PC-9 (cell line): Measurements from ENCODE around the gene VRK1. TPM values are rescaled to one million over a fixed set of nuclear protein-coding genes. Genes with fewer than 3 reads are reported as not detected.

Source experiments
- BruUV-seq: library from RNA; stranded (reverse); fragments of 400-500 nt; replicated peaks from 2 replicates; lab custom pipeline; 2021; lab: Mats Ljungman, UMichigan
- CTCF ChIA-PET: fragments of 300-600 bp; sonication (Branson Sonifier 250); formaldehyde crosslinking; loops from one replicate; lab custom pipeline; 2022; ENCODE audit warnings: antibody characterized with exemption; lab: Charles Lee
- POLR2A ChIA-PET: fragments of 300-600 bp; sonication (Branson Sonifier 250); formaldehyde crosslinking; loops from one replicate; lab custom pipeline; 2022; ENCODE audit warnings: antibody characterized with exemption; ENCODE audit not compliant: unreplicated experiment; lab: Charles Lee
- DNase-seq, 2 experiments: peaks; one replicate each; pipeline versions ENCODE4 v3.0.0 to v3.0.0-alpha.2; 2015 to 2022; ENCODE audit warnings: mixed read lengths in 1 of 2
- H2AFZ ChIP-seq: fragments of 200-600 bp; sonication (generic); 2 replicates; pipeline ENCODE4 v1.8.1; 2017; ENCODE audit warnings: antibody characterized with exemption
- H3F3A ChIP-seq: fragments of 200-600 bp; sonication (generic); 2 replicates; pipeline ENCODE4 v1.8.1; 2017; ENCODE audit warnings: antibody characterized with exemption, mild to moderate bottlenecking, low read depth; ENCODE audit not compliant: insufficient read depth
- H3K27ac ChIP-seq: fragments of 200-600 bp; sonication (generic); 2 replicates; pipeline ENCODE4 v1.6.1; 2016; ENCODE audit warnings: mixed run types
- H3K27me3 ChIP-seq: fragments of 200-600 bp; sonication (generic); 2 replicates; pipeline ENCODE4 v1.6.1; 2016; ENCODE audit warnings: low read depth, mixed run types; ENCODE audit not compliant: insufficient read depth
- H3K36me3 ChIP-seq: fragments of 200-600 bp; sonication (generic); 2 replicates; pipeline ENCODE4 v1.6.1; 2016; ENCODE audit warnings: low read depth, mixed run types
- H3K4me1 ChIP-seq: fragments of 200-600 bp; sonication (generic); replicated peaks from 2 replicates; pipeline ENCODE4 v1.6.1; 2016; ENCODE audit warnings: mixed run types; ENCODE audit not compliant: insufficient read depth
- H3K4me2 ChIP-seq: fragments of 200-600 bp; sonication (generic); 2 replicates; pipeline ENCODE4 v1.6.1; 2017; ENCODE audit warnings: mixed run types
- H3K4me3 ChIP-seq: fragments of 200-600 bp; sonication (generic); 2 replicates; pipeline ENCODE4 v1.6.1; 2016; ENCODE audit warnings: mixed run types
- H3K79me2 ChIP-seq: fragments of 200-600 bp; sonication (generic); 2 replicates; pipeline ENCODE4 v1.6.1; 2017; ENCODE audit warnings: low read depth, mixed run types
- H3K9me2 ChIP-seq: fragments of 200-600 bp; sonication (generic); 2 replicates; pipeline ENCODE4 v1.8.1; 2017; ENCODE audit warnings: mild to moderate bottlenecking; ENCODE audit not compliant: insufficient read depth
- H3K9me3 ChIP-seq: fragments of 200-600 bp; sonication (generic); 2 replicates; pipeline ENCODE4 v1.8.1; 2016; ENCODE audit warnings: low read depth; ENCODE audit not compliant: insufficient read depth
- H4K20me1 ChIP-seq: fragments of 200-600 bp; sonication (generic); 2 replicates; pipeline ENCODE4 v1.8.1; 2017; ENCODE audit not compliant: insufficient read depth
- CTCF ChIP-seq: fragments of 200-600 bp; sonication (generic); conservative IDR thresholded peaks from 2 replicates; pipeline ENCODE4 v1.6.1; 2017; ENCODE audit warnings: mixed run types, antibody characterized with exemption, mild to moderate bottlenecking, moderate library complexity
- EZH2 ChIP-seq: fragments of 200-600 bp; sonication (generic); IDR thresholded peaks from 2 replicates; pipeline ENCODE4 v1.8.0; 2017; ENCODE audit warnings: antibody characterized with exemption, low read depth
- intact Hi-C: fragments of 100-400 bp; cut with micrococcal nuclease; formaldehyde crosslinking; loops from one replicate; pipeline ENCODE4 v1.10.0; 2022; ENCODE audit not compliant: unreplicated experiment
- total RNA-seq: library from RNA; stranded (reverse); gene quantifications from 2 replicates; pipeline ENCODE4 v1.2.3, GENCODE V29; 2021

The VRK1 gene
- total RNA-seq, 1 experiment from 2014 or later = 6.8 TPM

GRCh38 chr14:96926001-96926400, 128.8 kb downstream of the VRK1 start:
- DNase-seq = no peak
- CTCF ChIA-PET = no interaction called here
- Histone ChIP-seq H3K27me3 (no peaks in the 10 kb centered on the region), H3K4me3 (no peak overlapping the region), H2AFZ (no peak overlapping the region), H3K79me2 (no peaks in the 10 kb centered on the region), H3K27ac (no peak overlapping the region), H3K4me2 (no peak overlapping the region), H3K9me3 (no peaks in the 10 kb centered on the region), H3K36me3 (no peaks in the 10 kb centered on the region), H3K9me2 (no peaks in the 10 kb centered on the region), H4K20me1 (no peaks in the 10 kb centered on the region), H3K4me1 (no peaks in the 10 kb centered on the region), H3F3A (no peaks in the 10 kb centered on the region)
- no peak for TF ChIP-seq EZH2
- TF ChIP-seq CTCF = no peak
- intact Hi-C loops = no loop called here
- POLR2A ChIA-PET = no interaction called here
- no TSS peak for BruUV-seq

- H4K20me1 ChIP-seq = no peaks in the 10 kb centered on the region
- no peaks in the 10 kb centered on the region for H3K9me3 ChIP-seq
- intact Hi-C loops = no loop called here
- H3K27ac ChIP-seq = no peak overlapping the region
- no peak overlapping the region for H3K4me2 ChIP-seq
- H3K9me2 ChIP-seq = no peaks in the 10 kb centered on the region
- CTCF ChIA-PET = no interaction called here
- H2AFZ ChIP-seq = no peak overlapping the region
- no peaks in the 10 kb centered on the region for H3K36me3 ChIP-seq
- H3K27me3 ChIP-seq = no peaks in the 10 kb centered on the region
- H3F3A ChIP-seq = no peaks in the 10 kb centered on the region
- BruUV-seq = no TSS peak
- H3K79me2 ChIP-seq = no peaks in the 10 kb centered on the region
- POLR2A ChIA-PET = no interaction called here
- no peak for TF ChIP-seq CTCF
- no peak for DNase-seq
- no peak overlapping the region for H3K4me3 ChIP-seq
- H3K4me1 ChIP-seq = no peaks in the 10 kb centered on the region
Measured at GRCh38 chr14:96928779-96929380, 131.7 kb downstream of the VRK1 start.

GRCh38 chr14:96929950-96930349, 132.8 kb downstream of the VRK1 start:
- ChIA-PET POLR2A (no interaction called here), CTCF (no interaction called here)
- H3K4me1 ChIP-seq = no peaks in the 10 kb centered on the region
- no peak overlapping the region for H2AFZ ChIP-seq
- H3F3A ChIP-seq = no peaks in the 10 kb centered on the region
- intact Hi-C loops = no loop called here
- H3K4me2 ChIP-seq = no peak overlapping the region
- no peaks in the 10 kb centered on the region for H4K20me1 ChIP-seq
- no peak for DNase-seq
- no TSS peak for BruUV-seq
- H3K4me3 ChIP-seq = no peak overlapping the region
- no peaks in the 10 kb centered on the region for H3K36me3 ChIP-seq
- H3K79me2 ChIP-seq = no peaks in the 10 kb centered on the region
- H3K9me3 ChIP-seq = no peaks in the 10 kb centered on the region
- no peak overlapping the region for H3K27ac ChIP-seq
- TF ChIP-seq CTCF (no peak), EZH2 (no peak)
- H3K9me2 ChIP-seq = no peaks in the 10 kb centered on the region
- no peaks in the 10 kb centered on the region for H3K27me3 ChIP-seq
